SJSA1 (cell line): ENCODE results near the gene ATXN7L3. TPM values are rescaled to one million over a fixed set of nuclear protein-coding genes. Genes with fewer than 3 reads are reported as not detected.
"Not testable (repeated sequence)": the region's sequence is repeated elsewhere in the genome, so short reads cannot be mapped to it uniquely, and the experiment has no call there.

Experiments used
- DNase-seq, 2 experiments: peaks; one replicate each; pipeline ENCODE4 v3.0.0-alpha.2; 2015 to 2020; ENCODE audit warnings: low spot score in 2 of 2, low read depth in 1 of 2
- H3K27ac ChIP-seq: fragments of 250-450 bp; sonication (Bioruptor Pico); 2 replicates; pipeline ENCODE4 v1.5.1; 2020; ENCODE audit warnings: mild to moderate bottlenecking, moderate library complexity
- H3K27me3 ChIP-seq: fragments of 250-450 bp; sonication (Bioruptor Pico); replicated peaks from 2 replicates; pipeline ENCODE4 v1.5.1; 2020; ENCODE audit warnings: mild to moderate bottlenecking, moderate library complexity
- H3K36me3 ChIP-seq: fragments of 250-450 bp; sonication (Bioruptor Pico); 2 replicates; pipeline ENCODE4 v1.5.1; 2020; ENCODE audit warnings: mild to moderate bottlenecking
- H3K4me1 ChIP-seq: fragments of 250-450 bp; sonication (Bioruptor Pico); replicated peaks from 2 replicates; pipeline ENCODE4 v1.6.1; 2021; ENCODE audit warnings: mild to moderate bottlenecking
- H3K4me3 ChIP-seq: fragments of 250-450 bp; sonication (Bioruptor Pico); 2 replicates; pipeline ENCODE4 v1.5.1; 2020; ENCODE audit warnings: mild to moderate bottlenecking
- H3K9me3 ChIP-seq: fragments of 250-450 bp; sonication (Bioruptor Pico); replicated peaks from 2 replicates; pipeline ENCODE4 v1.5.1; 2020; ENCODE audit warnings: mild to moderate bottlenecking
- total RNA-seq: library from RNA; depleted of rRNA; stranded (reverse); fragments of >200 nt; shearing (Covaris generic); gene quantifications from 2 replicates; pipeline ENCODE4 v1.2.3, GENCODE V29; 2014; rRNA removed

The ATXN7L3 gene
- total RNA-seq, 1 experiment from 2014 or later, result 62.6 TPM

GRCh38 chr17:44164476-44164875 is 35.2 kb downstream of the ATXN7L3 start:
- Histone ChIP-seq H3K4me1 (peaks cover 8% of the 10 kb centered on the region), H3K9me3 (no peaks in the 10 kb centered on the region), H3K4me3 (no peak overlapping the region), H3K36me3 (peaks cover 32% of the 10 kb centered on the region), H3K27ac (no peak overlapping the region), H3K27me3 (no peaks in the 10 kb centered on the region)
- DNase-seq, result no peak

GRCh38 chr17:44159519-44160210 is 40.0 kb downstream of the ATXN7L3 start:
- Histone ChIP-seq H3K4me3 (no peak overlapping the region), H3K36me3 (peaks cover 76% of the 10 kb centered on the region), H3K9me3 (no peaks in the 10 kb centered on the region), H3K27ac (no peak overlapping the region), H3K4me1 (peaks cover 7% of the 10 kb centered on the region), H3K27me3 (no peaks in the 10 kb centered on the region)
- DNase-seq, result peak in 1 of 2 experiments; percentile 31

- peaks cover 7% of the 10 kb centered on the region for H3K4me1 ChIP-seq
- no peaks in the 10 kb centered on the region for H3K27me3 ChIP-seq
- peaks cover 93% of the 10 kb centered on the region for H3K36me3 ChIP-seq
- no peak overlapping the region for H3K4me3 ChIP-seq
- H3K9me3 ChIP-seq, result no peaks in the 10 kb centered on the region
- H3K27ac ChIP-seq, result no peak overlapping the region
- DNase-seq, result no peak
These were observed 44.2 kb downstream of the ATXN7L3 start for GRCh38 chr17:44155488-44155887.

GRCh38 chr17:44152875-44153274 is 46.8 kb downstream of the ATXN7L3 start:
- no peaks in the 10 kb centered on the region for H3K9me3 ChIP-seq
- no peaks in the 10 kb centered on the region for H3K27me3 ChIP-seq
- no peak overlapping the region for H3K27ac ChIP-seq
- H3K4me3 ChIP-seq, result no peak overlapping the region
- no peak for DNase-seq
- H3K36me3 ChIP-seq, result peaks cover 93% of the 10 kb centered on the region
- H3K4me1 ChIP-seq, result no peaks in the 10 kb centered on the region

GRCh38 chr17:44149750-44150329 is 49.8 kb downstream of the ATXN7L3 start:
- Histone ChIP-seq H3K27me3 (no peaks in the 10 kb centered on the region), H3K36me3 (peaks cover 95% of the 10 kb centered on the region), H3K9me3 (no peaks in the 10 kb centered on the region), H3K4me3 (no peak overlapping the region), H3K4me1 (peaks cover 11% of the 10 kb centered on the region), H3K27ac (no peak overlapping the region)
- no peak for DNase-seq

- not testable (repeated sequence) for DNase-seq, H3K9me3 ChIP-seq, H3K4me3 ChIP-seq, H3K27me3 ChIP-seq, H3K27ac ChIP-seq
- H3K36me3 ChIP-seq, result peaks cover 91% of the 10 kb centered on the region
- H3K4me1 ChIP-seq, result peaks cover 19% of the 10 kb centered on the region
These were observed 50.6 kb downstream of the ATXN7L3 start for GRCh38 chr17:44149066-44149465.

GRCh38 chr17:44147812-44148211 is 51.9 kb downstream of the ATXN7L3 start:
- H3K27me3 ChIP-seq, result no peaks in the 10 kb centered on the region

GRCh38 chr17:44146375-44147346 is 53.0 kb downstream of the ATXN7L3 start:
- Histone ChIP-seq H3K36me3 (peaks cover 72% of the 10 kb centered on the region), H3K4me1 (peaks cover 28% of the 10 kb centered on the region), H3K27ac (no peak overlapping the region), H3K9me3 (no peaks in the 10 kb centered on the region), H3K27me3 (no peaks in the 10 kb centered on the region), H3K4me3 (no peak overlapping the region)
- DNase-seq, result no peak

More at GRCh38 chr17:44147812-44148211, 51.9 kb downstream of the ATXN7L3 start:
- Histone ChIP-seq H3K27ac (no peak overlapping the region), H3K4me1 (peaks cover 24% of the 10 kb centered on the region), H3K9me3 (no peaks in the 10 kb centered on the region), H3K4me3 (no peak overlapping the region), H3K36me3 (peaks cover 79% of the 10 kb centered on the region)
- no peak for DNase-seq

GRCh38 chr17:44144966-44145739 is 54.5 kb downstream of the ATXN7L3 start:
- Histone ChIP-seq H3K9me3 (no peaks in the 10 kb centered on the region), H3K27ac (peak overlapping the region; percentile 45), H3K36me3 (peaks cover 58% of the 10 kb centered on the region), H3K27me3 (no peaks in the 10 kb centered on the region), H3K4me1 (peaks cover 31% of the 10 kb centered on the region), H3K4me3 (no peak overlapping the region)
- peak in 1 of 2 experiments; percentile 68 for DNase-seq

GRCh38 chr17:44143921-44144320 is 55.8 kb downstream of the ATXN7L3 start:
- DNase-seq, H3K27ac ChIP-seq, H3K4me3 ChIP-seq, H3K27me3 ChIP-seq, H3K9me3 ChIP-seq: not testable (repeated sequence)
- Histone ChIP-seq H3K4me1 (peaks cover 34% of the 10 kb centered on the region), H3K36me3 (peaks cover 46% of the 10 kb centered on the region)

Other genes with a start within 250 kb of the ATXN7L3 start
- gene PYY, start 245.9 kb downstream of the ATXN7L3 start, total RNA-seq, result not detected in 2 replicates
- 2.8 and 3.3 TPM in 2 replicates for gene NAGS, start 195.3 kb downstream of the ATXN7L3 start, total RNA-seq
- gene TMEM101, start 184.9 kb downstream of the ATXN7L3 start, total RNA-seq, result 77.4 and 78.7 TPM in 2 replicates
- 44.0 and 69.7 TPM in 2 replicates for gene LSM12, start 133.2 kb downstream of the ATXN7L3 start, total RNA-seq
- 24.4 and 36.2 TPM in 2 replicates for gene G6PC3, start 129.1 kb downstream of the ATXN7L3 start, total RNA-seq
- 143 and 298 TPM in 2 replicates for gene HDAC5, start 76.2 kb downstream of the ATXN7L3 start, total RNA-seq
- 10.1 and 10.2 TPM in 2 replicates for gene HROB, start 58.0 kb downstream of the ATXN7L3 start, total RNA-seq
- gene ASB16, start 29.2 kb downstream of the ATXN7L3 start, total RNA-seq, result not detected in 2 replicates
- gene TMUB2, start 12.9 kb downstream of the ATXN7L3 start, total RNA-seq, result 22.6 and 42.6 TPM in 2 replicates
- gene UBTF, start 19.8 kb upstream of the ATXN7L3 start, total RNA-seq, result 63.6 and 80.0 TPM in 2 replicates
- not detected in 2 replicates for gene SLC4A1, start 68.3 kb upstream of the ATXN7L3 start, total RNA-seq
- gene RUNDC3A, start 108.7 kb upstream of the ATXN7L3 start, total RNA-seq, result not detected in 2 replicates
- 129 and 159 TPM in 2 replicates for gene SLC25A39, start 124.9 kb upstream of the ATXN7L3 start, total RNA-seq
- gene GRN, start 145.4 kb upstream of the ATXN7L3 start, total RNA-seq, result 190 and 246 TPM in 2 replicates
- gene FAM171A2, start 164.0 kb upstream of the ATXN7L3 start, total RNA-seq, result 6.9 and 8.6 TPM in 2 replicates
- gene ITGA2B, start 189.8 kb upstream of the ATXN7L3 start, total RNA-seq, result 0.29 TPM in 1 of 2 replicates, not detected in the other